K562 (cell line): ENCODE data around the gene TEAD4. TPM values are rescaled to one million over a fixed set of nuclear protein-coding genes. Genes with fewer than 3 reads are reported as not detected.

Source experiments
- CEBPB ChIP-seq: fragments of 450-650 bp; IDR thresholded peaks from 2 replicates; pipeline ENCODE4 v1.6.1; 2016; ENCODE audit warnings: missing genetic modification characterization, missing compliant biosample characterization
- MGA ChIP-seq: fragments of 450-650 bp; IDR thresholded peaks from 2 replicates; pipeline ENCODE4 v1.6.1; 2016; ENCODE audit warnings: mild to moderate bottlenecking, moderate library complexity
- RBM39 ChIP-seq: fragments of 200-400 bp; formaldehyde crosslinking; optimal IDR thresholded peaks from 2 replicates; pipeline ENCODE3; 2018; ENCODE audit warnings: low read depth, low read length
- polyA plus RNA-seq, 8 experiments: library from polyadenylated mRNA; depleted of rRNA in 4 of 8; stranded (reverse) in 5 of 8; unstranded in 3 of 8; fragments of >200 nt; fragmentation: Nextera tagmentation in 2 of 8; fragmentation: Illumina TruSeq in 1 of 8; extraction: Ambion mirVana in 2 of 8; extraction: Trizol in 1 of 8; gene quantifications; 2 replicates each; pipeline versions ENCODE4 v1.2.1 to v1.2.3, GENCODE V29; 2011 to 2014; ENCODE audit warnings: inconsistent platforms in 1 of 8, missing spikeins in 1 of 8
- total RNA-seq, 7 experiments: library from RNA; depleted of rRNA in 6 of 7; stranded (reverse); fragments of >200 nt in 6 of 7; fragmentation: Illumina TruSeq in 2 of 7; extraction: Trizol in 2 of 7; gene quantifications; 2 replicates each; pipeline versions ENCODE4 v1.2.1 to v1.2.3, GENCODE V29; 2011 to 2021; ENCODE audit warnings: low replicate concordance in 1 of 7

TEAD4 gene
- total and polyA plus RNA-seq, 9 of the 15 experiments (the other 6 are each of a cell fraction or from before 2014, with no cell fraction given), result 0.82 to 40.0 (median 17.0) TPM

- no peak for TF ChIP-seq MGA
- TF ChIP-seq CEBPB (tag), result no peak
- no peak for TF ChIP-seq RBM39
- TF ChIP-seq, all 486 proteins: peak for 0
Measured at GRCh38 chr12:2936301-2936700, 22.9 kb upstream of the TEAD4 start (continued).
